HG03565 (cell line): ENCODE data around the gene C16orf96.

Experiments used
- ATAC-seq: cut with Tn5 transposase; IDR thresholded peaks from one replicate; pipeline ENCODE4 v1.9.1; 2021; ENCODE audit warnings: mild to moderate bottlenecking, moderate library complexity; ENCODE audit not compliant: unreplicated experiment

C16orf96 gene

GRCh38 chr16:4525069-4525468 is 31.1 kb upstream of the C16orf96 start:
- ATAC-seq: no peak

- ATAC-seq: no peak
Measured at GRCh38 chr16:4525634-4526277, 30.4 kb upstream of the C16orf96 start.

DNA sequence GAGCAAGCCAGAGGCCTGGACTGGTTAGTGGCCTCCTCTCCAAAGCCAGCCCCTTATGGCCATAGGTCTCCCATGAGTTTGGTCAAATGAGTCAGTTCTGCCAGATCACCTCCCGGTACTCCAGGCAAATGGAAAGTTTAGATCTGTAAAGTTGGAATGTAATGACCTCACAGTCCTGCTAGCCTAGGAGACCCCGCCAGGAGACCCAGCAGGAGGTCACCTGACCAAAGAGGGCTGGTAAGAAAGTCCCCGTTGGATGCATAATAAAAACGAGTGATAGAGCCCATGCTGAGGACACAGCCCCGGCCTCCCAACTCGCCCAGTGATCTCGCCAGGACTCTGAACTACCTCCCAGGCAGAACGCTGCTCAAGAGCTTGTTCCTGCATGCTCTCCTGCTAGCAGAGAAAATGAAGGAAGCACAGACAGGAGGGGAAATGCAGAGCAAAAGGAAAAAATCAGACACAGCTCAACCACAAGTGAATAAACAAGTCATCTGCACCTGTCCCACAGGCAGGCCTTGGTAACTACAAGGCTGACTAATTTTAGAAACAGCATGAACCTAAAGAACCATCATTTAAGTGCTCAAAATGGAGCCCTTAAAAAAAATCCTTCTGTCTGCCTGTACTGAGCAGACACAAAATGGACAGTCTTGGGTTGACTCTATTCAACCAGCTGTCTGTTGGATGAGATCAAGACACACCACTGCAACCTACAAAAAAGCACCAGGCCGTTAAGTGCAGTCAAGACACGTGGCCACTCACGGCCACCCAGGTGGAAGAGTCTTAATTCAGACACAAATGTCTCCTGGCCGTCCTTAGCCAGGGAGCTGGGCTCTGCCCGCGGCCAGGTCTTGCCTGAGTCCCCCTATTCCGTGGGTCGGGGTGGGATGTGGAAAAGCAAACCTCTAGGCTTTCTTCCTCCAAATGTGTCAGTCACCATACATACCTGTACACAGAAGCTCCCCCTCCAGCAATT is 26.8 kb upstream of the C16orf96 start:
- ATAC-seq: no peak

GRCh38 chr16:4531811-4532210 is 24.3 kb upstream of the C16orf96 start:
- ATAC-seq: no peak

DNA sequence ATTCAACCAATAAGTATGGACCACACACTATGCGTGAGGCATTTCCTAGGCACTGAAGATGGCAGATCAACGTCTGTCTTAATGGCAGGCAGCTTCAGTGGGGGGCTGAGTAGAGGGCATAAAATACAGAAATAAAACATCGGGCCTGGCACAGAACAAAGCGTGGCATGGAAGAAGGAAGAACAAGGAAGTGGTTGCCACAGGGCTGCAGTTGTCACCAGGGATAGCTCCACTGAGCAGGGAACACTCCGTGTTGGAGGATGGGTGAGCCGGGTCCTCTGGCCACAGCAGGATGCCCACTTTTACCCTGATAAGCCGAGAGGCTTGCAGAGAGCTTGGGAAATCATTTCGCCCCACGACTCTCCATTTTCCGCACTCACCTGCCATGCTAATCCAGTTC is 23.9 kb upstream of the C16orf96 start:
- no peak for ATAC-seq

DNA sequence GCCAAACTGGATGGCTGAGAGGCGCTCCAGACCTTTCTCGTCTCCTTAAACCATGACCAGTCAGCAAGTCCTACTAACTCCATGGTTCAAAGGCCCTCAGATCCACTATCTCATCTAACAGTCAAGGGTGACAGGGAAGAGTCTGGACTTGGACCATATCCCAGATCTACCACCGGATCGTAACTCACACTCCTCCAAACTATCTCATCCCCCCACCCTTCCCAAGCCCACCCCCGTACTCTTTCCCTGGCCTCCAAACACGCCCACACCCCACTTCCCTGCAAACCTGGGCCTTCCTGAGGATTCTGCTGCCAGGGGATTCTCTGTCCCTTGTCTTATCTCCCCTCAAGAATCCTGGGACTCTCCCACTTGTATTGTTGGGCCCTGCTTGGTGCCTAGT is 22.6 kb upstream of the C16orf96 start:
- ATAC-seq: no peak

DNA sequence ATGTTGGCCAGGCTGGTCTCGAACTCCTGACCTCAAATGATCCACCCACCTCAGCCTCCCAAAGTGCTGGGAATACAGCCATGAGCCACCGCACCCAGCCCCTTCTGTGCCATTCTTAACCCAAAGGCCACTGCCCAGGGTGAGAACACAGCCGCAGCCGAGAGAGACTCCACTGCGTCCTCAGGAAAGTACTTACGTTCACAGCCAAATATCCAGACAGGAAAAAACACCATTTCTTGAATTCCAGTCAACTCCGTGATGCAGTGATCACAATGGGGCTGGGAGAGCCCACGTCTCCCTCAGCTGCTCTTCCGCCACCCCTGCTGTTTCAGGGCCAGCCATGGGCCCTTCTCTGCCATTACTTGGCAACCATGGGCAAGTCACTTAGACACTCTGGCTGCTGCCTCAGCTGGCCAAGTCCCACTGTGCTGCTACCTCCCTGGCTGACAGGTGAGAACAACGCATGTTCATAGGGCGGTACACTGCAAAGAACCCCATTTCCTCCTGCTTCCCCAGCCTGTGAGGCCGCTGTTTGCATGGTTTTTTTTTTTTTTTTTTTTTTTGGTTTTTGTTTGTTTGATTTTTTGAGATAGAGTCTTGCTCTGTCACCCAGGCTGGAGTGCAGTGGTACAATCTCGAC is 21.9 kb upstream of the C16orf96 start:
- no peak for ATAC-seq

GRCh38 chr16:4535627-4536108 is 20.5 kb upstream of the C16orf96 start:
- ATAC-seq: no peak

DNA sequence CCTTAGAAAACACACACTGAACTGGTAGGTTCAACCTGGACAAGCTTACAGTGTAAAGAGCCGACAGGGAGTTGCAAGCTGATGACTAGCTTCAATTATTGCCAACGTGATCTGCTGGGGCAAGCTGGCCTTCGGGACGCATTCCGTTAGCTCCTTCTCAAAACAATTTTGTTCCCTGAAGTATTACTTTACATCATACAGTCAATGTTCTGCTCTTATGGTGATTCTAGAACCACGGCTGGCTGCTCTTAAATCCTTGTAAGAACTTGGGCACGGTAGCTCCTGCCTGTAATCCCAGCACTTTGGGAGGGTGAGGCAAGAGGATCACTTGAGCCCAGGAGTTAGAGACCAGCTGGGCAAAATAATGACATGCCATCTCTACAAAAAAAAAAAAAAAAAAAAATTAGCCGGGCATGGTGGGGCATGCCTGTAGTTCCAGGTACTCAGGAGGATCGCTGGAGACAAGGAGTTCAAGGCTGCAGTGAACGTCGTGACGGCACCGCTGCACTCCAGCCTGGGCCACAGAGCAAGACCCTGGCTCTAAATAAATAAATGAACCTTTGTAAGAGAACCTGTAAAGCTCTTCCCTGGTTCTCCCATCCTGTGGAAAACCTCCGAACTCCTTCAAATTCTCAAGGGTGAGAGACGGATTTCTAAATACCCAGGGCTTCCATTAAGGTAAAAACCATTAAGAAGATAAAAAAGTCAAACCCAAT is 19.6 kb upstream of the C16orf96 start:
- ATAC-seq: no peak

DNA sequence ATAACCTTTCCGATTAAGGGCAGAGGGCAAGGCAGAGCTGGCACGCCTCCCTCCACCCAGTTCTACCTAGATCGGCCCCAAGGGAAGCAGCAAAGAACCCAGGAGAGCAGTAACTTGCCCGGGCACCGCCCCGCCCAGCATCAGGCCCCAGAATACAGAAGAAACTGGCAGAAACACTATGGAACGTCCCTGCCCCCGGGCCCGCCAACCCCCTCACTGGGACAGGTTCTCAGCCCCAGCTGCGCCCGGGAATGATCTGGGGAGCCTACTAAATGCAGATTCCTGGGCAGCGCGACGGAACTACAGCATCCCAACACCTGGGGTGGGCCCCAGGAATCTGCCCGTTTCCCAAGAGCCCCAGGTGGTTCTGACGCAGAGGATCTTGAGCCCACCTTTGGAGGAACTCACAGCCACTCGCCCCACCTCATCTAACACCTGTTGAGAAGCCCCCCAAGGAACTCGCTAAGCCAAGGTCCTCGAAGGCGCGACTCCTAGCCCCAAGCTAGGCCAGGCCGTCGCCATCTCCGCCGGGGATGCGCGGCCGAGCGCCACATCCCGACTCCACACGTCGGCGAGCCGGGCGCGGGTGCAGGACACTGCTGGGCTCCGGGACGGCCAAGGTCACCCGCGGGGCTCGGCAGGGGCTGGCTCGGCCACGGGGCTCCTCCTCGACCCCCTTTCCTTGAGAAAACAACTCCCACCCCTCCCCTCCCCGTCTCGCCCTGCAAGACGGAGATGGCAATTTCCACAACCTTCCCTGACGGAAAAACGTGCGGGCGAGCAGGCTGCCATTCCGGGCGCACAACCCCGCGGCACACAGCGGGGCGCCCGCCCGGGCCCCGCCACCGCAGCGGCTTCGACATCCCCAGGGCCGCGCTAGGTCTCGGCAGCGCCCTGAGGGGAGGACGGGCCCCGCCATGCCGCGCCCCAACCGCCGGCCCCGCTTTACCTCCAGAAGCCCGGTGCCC is 18.5 kb upstream of the C16orf96 start:
- ATAC-seq: no peak

DNA sequence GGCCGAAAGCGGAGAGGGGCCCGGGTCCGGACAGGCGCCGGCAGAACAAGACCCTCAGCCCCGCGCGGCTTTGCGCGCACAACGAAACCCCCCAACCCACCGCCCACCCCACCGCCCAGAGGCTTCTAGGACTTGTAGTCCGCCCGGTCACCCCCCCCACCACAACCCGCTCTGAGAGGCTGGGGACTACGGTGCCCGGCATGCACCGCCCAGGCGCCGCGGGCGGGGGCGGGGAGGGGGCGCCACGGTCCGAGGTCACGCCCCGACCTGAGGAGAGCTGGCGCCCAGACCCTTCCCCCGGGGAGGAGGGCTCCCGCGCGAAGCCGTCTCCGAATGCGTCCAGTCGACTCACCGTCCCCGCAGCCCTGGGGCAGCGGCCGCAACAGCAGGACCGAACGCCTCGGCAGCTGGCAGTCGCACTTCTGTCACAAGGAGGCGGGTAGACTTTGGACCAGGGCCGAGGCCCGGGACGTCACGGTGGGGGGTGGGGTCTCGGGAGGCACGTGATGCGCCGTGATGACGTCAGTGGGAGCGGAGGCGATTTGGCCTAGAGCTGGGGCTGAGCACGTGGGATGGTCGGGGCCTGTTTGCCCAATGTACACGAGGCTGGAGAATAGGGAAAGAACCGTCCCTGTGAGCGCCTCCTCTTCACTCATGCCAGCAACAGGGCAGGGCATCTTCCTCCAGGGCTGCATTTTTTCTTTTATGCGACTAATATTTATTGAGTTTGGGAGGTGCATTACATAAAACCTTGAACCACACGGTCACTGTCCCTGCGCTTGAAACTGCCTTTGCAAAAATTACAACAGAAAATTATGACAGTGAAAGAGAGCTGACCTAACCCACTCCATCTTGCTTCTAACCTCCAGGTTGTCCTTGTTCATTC is 17.5 kb upstream of the C16orf96 start, which contains the start of gene CDIP1:
TSS of gene CDIP1 (minus strand) at position 424 of the 886 bp plus-strand sequence. CDS start 24,643 bp downstream, outside the sequence.
- peak; percentile 58 for ATAC-seq

GRCh38 chr16:4539716-4540284 is 16.3 kb upstream of the C16orf96 start:
- ATAC-seq: no peak

DNA sequence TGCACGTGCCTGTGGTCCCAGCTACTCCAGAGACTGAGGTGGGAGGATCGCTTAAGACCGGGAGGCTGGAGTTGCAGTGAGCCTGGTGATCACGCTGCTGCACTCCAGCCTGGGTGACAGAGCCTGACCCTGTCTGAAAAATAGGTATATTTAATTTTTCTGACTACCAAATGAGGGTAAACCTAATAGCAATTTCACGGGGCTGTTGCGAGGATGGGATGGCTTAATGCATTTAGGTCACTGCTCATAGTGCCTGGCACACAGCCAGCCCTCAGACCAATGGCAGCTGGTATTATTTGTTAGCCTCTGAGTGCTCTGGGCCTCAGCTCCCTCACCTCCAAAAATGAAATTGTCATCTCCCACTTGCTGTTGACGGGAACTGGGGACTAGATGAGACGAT is 11.7 kb upstream of the C16orf96 start:
- ATAC-seq: no peak

GRCh38 chr16:4548124-4548523 is 8.0 kb upstream of the C16orf96 start:
- ATAC-seq: no peak

GRCh38 chr16:4550591-4550990 is 5.5 kb upstream of the C16orf96 start:
- ATAC-seq: no peak

GRCh38 chr16:4552541-4552940 is 3.6 kb upstream of the C16orf96 start:
- no peak for ATAC-seq

DNA sequence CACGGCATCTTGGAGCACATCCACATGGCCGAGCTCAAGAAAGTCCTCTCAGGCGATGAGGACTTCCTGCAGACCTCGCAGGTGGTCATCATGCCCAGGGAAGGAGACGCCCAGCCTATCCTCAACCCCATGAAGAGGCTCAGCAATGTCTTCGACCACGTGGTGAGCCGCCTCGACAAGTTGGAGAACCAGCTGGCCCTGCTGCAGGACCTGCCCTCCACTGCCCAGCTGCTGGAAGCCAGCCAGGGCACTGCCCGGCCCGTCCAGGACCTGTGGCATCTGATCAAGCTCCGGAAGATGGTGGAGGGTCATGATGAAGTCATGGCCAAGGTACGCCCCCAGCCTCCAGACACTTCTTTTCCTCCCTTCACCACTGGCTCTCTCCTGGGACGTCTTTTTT is 440 bp downstream of the C16orf96 start:
- ATAC-seq: no peak

DNA sequence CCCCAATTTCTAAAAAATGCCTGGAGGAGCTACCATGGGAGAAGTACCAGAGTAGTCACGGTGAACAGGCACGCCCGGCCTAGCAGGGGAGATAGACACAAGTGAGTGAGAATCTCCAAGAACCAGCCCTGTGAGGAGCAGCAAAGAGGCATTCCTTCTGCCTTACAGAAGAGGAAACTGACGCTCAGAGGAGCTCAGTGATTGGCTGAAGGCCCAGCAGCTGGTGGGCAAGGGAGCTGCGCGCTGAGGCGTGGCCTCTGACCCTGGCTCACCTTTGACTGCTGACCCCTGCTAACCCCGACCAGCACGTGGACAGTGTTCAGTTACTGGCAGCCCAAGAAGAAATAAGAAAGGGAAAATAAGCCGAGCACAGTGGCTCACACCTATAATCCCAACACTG is 1.8 kb downstream of the C16orf96 start:
- no peak for ATAC-seq
